Aorta (tissue), 5 donors: ENCODE results near the gene GNAO1. TPM values are rescaled to one million over a fixed set of nuclear protein-coding genes. Genes with fewer than 3 reads are reported as not detected.

Experiments
- ATAC-seq: fragments of 200-7000 bp; cut with Tn5 transposase; one replicate; pipeline ENCODE4 v1.9.1; 2022; ENCODE audit warnings: moderate library complexity; ENCODE audit not compliant: low FRiP score
- DNase-seq, 2 donors: peaks; one replicate each; pipeline ENCODE4 v3.0.0-alpha.2; 2020
- H3K27ac ChIP-seq, 2 donors: one replicate each; pipeline ENCODE4 v1.5.1; 2013; ENCODE audit warnings: low read length in 2 of 2, mild to moderate bottlenecking in 2 of 2, moderate library complexity in 2 of 2, control low read depth in 1 of 2, inconsistent platforms in 1 of 2, low read depth in 1 of 2
- H3K27me3 ChIP-seq, 2 donors: one replicate each; pipeline ENCODE4 v1.6.1; 2013; ENCODE audit warnings: control low read depth in 1 of 2, low read length in 1 of 2, mild to moderate bottlenecking in 1 of 2, moderate library complexity in 1 of 2; ENCODE audit not compliant: insufficient read depth in 2 of 2, control insufficient read depth in 1 of 2
- H3K36me3 ChIP-seq, 2 donors: one replicate each; pipeline ENCODE4 v1.6.1; 2013; ENCODE audit warnings: control low read depth in 1 of 2, low read length in 1 of 2, mild to moderate bottlenecking in 1 of 2; ENCODE audit not compliant: insufficient read depth in 2 of 2, control insufficient read depth in 1 of 2
- H3K4me1 ChIP-seq, 2 donors: one replicate each; pipeline ENCODE4 v1.6.1; 2013; ENCODE audit warnings: low read length in 2 of 2, control low read depth in 1 of 2, mild to moderate bottlenecking in 1 of 2, moderate library complexity in 1 of 2; ENCODE audit not compliant: insufficient read depth in 2 of 2, control insufficient read depth in 1 of 2
- H3K4me3 ChIP-seq, 2 donors: one replicate each; pipeline ENCODE4 v1.5.1; 2013; ENCODE audit warnings: low read length in 2 of 2, control low read depth in 1 of 2, mild to moderate bottlenecking in 1 of 2
- H3K9me3 ChIP-seq: one replicate; pipeline ENCODE4 v1.6.1; 2013; ENCODE audit warnings: mild to moderate bottlenecking, low read length; ENCODE audit not compliant: control insufficient read depth
- WGBS, 2 donors: extraction: QIAGEN DNeasy Blood & Tissue Kit; methylation state at CpG; one replicate each; pipeline ENCODE4 v1.1.7; 2013; 5-methylcytosine and 5-hydroxymethylcytosine counted together
- intact Hi-C, 2 donors: fragments of 100-400 bp; cut with DNase I; formaldehyde crosslinking; loops; one replicate each; pipeline versions ENCODE4 v1.14.2 to v1.15.0; 2022
- microRNA-seq, 2 donors: library from miRNA; unstranded; fragments of <30 nt; microRNA quantifications; one replicate each; pipeline ENCODE4 v1.2.0, GENCODE V29; 2020
- polyA plus RNA-seq, 2 donors: library from polyadenylated mRNA; stranded (reverse); fragments of 200-250 nt; gene quantifications; one replicate each; pipeline ENCODE4 v1.2.3, GENCODE V29; 2013
- total RNA-seq, 2 donors: library from RNA; stranded (reverse); fragmentation: NEBNext Ultra II Directional; extraction: Animal tissue kit (Norgen Biotek cat#: 25700); gene quantifications; one replicate each; pipeline ENCODE4 v1.2.1, GENCODE V29; 2021
- donor health status: healthy with polysubstance abuse.
- donor health status: Bipolar disorder and iron deficiency.
- donor health status: DM: no; HTN: no; CAD: no.
- donor health status: DM: no; HTN: no; CAD: no.
- donor health status: DM: yes; HTN: yes; CAD: no.

Gene GNAO1
- total and polyA plus RNA-seq, 4 donors: 0.63 to 16.2 (median 4.2) TPM

DNA sequence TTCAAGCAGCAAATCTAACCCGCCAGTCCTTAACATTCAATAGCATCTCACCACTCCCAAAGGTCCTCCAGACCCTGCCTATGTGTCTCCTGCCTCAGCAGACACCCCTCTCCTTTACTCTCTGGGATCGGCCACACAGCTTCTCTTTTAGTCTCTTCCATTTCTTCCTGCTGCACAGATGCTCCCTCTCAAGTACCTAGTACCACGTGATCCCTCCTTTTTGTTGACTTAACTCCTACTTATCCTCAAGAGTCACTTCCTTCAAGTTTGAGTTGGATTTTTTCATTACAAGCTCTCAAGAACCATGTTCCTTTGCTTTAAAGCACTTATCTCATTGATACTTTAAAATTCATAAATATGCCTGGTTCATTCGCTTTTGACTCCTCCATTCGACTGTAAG lies 209.2 kb downstream of the GNAO1 start:
- Histone ChIP-seq H3K27ac (no peak overlapping the region), H3K4me1 (no peaks in the 10 kb centered on the region), H3K27me3 (no peaks in the 10 kb centered on the region), H3K4me3 (no peak overlapping the region), H3K36me3 (peaks cover 2 to 16% of the 10 kb centered on the region in 2 donors), H3K9me3 (no peaks in the 10 kb centered on the region)
- 74 to 83% methylated on average over 5 of the region's 5 CpGs for WGBS, 2 donors
- DNase-seq (no peak), ATAC-seq (no peak)
- intact Hi-C loops: no loop called here

GRCh38 chr16:56401482-56401881 lies 210.2 kb downstream of the GNAO1 start:
- no peaks in the 10 kb centered on the region for H3K27me3 ChIP-seq
- no peak overlapping the region for H3K27ac ChIP-seq
- H3K4me3 ChIP-seq: no peak overlapping the region
- 74 to 82% methylated on average over 5 of the region's 5 CpGs for WGBS, 2 donors
- H3K4me1 ChIP-seq: no peaks in the 10 kb centered on the region
- DNase-seq (no peak), ATAC-seq (no peak)
- H3K9me3 ChIP-seq: no peaks in the 10 kb centered on the region
- peaks cover 2 to 16% of the 10 kb centered on the region in 2 donors for H3K36me3 ChIP-seq
- intact Hi-C loops: no loop called here

- Histone ChIP-seq H3K9me3 (no peaks in the 10 kb centered on the region), H3K27ac (no peak overlapping the region), H3K36me3 (peaks cover 0 to 18% of the 10 kb centered on the region in 2 donors), H3K4me1 (no peaks in the 10 kb centered on the region), H3K27me3 (no peaks in the 10 kb centered on the region), H3K4me3 (no peak overlapping the region)
- intact Hi-C loops: no loop called here
- no peak for ATAC-seq
- DNase-seq: no peak
- WGBS, 2 donors: 77 to 90% methylated on average over 4 of the region's 4 CpGs
These were observed 214.8 kb downstream of the GNAO1 start for GRCh38 chr16:56405977-56406672.

Small RNA genes within 50 kb of the gene (microRNA-seq; reads per million reads assigned to microRNA genes)
- gene MIR3935: 0 reads per million in 2 donors

Other genes with a start within 250 kb of the GNAO1 start
- gene AMFR, start 234.1 kb downstream of the GNAO1 start, total RNA-seq: 100 to 1,000 TPM; 112 to 124 TPM
- gene AMFR, start 234.1 kb downstream of the GNAO1 start, polyA plus RNA-seq: 10 to 100 TPM; 34.6 to 66.1 TPM